HepG2 (cell line): ENCODE data around the gene GLI3. TPM values are rescaled to one million over a fixed set of nuclear protein-coding genes. Genes with fewer than 3 reads are reported as not detected.

Experiments
- ATAC-seq: fragments of 200-7000 bp; cut with Tn5 transposase; 3 replicates; pipeline ENCODE4 v1.9.1; 2020; ENCODE audit warnings: mild to moderate bottlenecking, moderate library complexity
- BruUV-seq: library from RNA; stranded (reverse); fragments of 400-500 nt; replicated peaks from 2 replicates; lab custom pipeline; 2021; lab: Mats Ljungman, UMichigan
- CTCF ChIA-PET: fragments of 300-600 bp; formaldehyde crosslinking; extraction: SDS; loops from one replicate; lab custom pipeline; 2021; ENCODE audit warnings: low total read pairs, inconsistent platforms, low intra/inter-chr PET ratio; lab: Yijun Ruan, JAX
- POLR2A ChIA-PET: fragments of 350-600 bp; sonication (Branson Sonifier 250); formaldehyde crosslinking; loops from one replicate; lab custom pipeline; 2020; ENCODE audit warnings: antibody characterized with exemption, inconsistent platforms; lab: Yijun Ruan, JAX
- DNase-seq: peaks from one replicate; pipeline ENCODE4 v3.0.0-alpha.2; 2015; ENCODE audit warnings: low spot score
- FAIRE-seq: peaks from 3 replicates; lab custom pipeline; 2011; peaks lifted over from hg19 to GRCh38; lab: Jason Lieb, UNC
- H2AFZ ChIP-seq: one replicate; pipeline ENCODE4 v1.6.1; 2011; ENCODE audit warnings: low read length, inconsistent platforms
- H3K27ac ChIP-seq: fragments of 300-600 bp; 3 replicates; pipeline ENCODE4 v1.8.0; 2011; ENCODE audit warnings: mixed run types, mild to moderate bottlenecking, mixed read lengths, low read length, inconsistent platforms; ENCODE audit not compliant: insufficient read depth; ENCODE audit errors: extremely low read length
- H3K27me3 ChIP-seq, 2 experiments: fragments of 200-600 bp in 1 of 2; 2 replicates in 1 of 2; 3 replicates in 1 of 2; pipeline versions ENCODE4 v1.6.0 to v1.8.0; 2011; ENCODE audit warnings: low read length in 2 of 2, mild to moderate bottlenecking in 2 of 2, moderate library complexity in 2 of 2, inconsistent platforms in 1 of 2; ENCODE audit not compliant: insufficient read depth in 2 of 2, control insufficient read depth in 1 of 2
- H3K36me3 ChIP-seq, 2 experiments: fragments of 200-600 bp in 1 of 2; replicated peaks in 1 of 2; 2 replicates in 1 of 2; 3 replicates in 1 of 2; pipeline versions ENCODE4 v1.5.1 to v1.8.0; 2011; ENCODE audit warnings: low read length in 2 of 2, inconsistent platforms in 1 of 2; ENCODE audit not compliant: insufficient read depth in 2 of 2, control insufficient read depth in 1 of 2
- H3K4me1 ChIP-seq: 2 replicates; pipeline ENCODE4 v1.5.1; 2012; ENCODE audit warnings: low read length, inconsistent platforms; ENCODE audit not compliant: insufficient read depth
- H3K4me2 ChIP-seq: 2 replicates; pipeline ENCODE4 v1.6.0; 2011; ENCODE audit warnings: low read depth, low read length, inconsistent platforms
- H3K4me3 ChIP-seq, 3 experiments: fragments of 200-600 bp in 1 of 3; sonication (generic), shearing (Covaris generic) in 1 of 3; replicated peaks in 1 of 3; 2 replicates each; pipeline ENCODE4 v1.5.1; 2011 to 2016; ENCODE audit warnings: low read length in 3 of 3, inconsistent platforms in 2 of 3, low read depth in 2 of 3, mild to moderate bottlenecking in 2 of 3, control low read depth in 1 of 3, mixed read lengths in 1 of 3; ENCODE audit not compliant: insufficient read depth in 1 of 3
- H3K79me2 ChIP-seq: one replicate; pipeline ENCODE4 v1.6.1; 2011; ENCODE audit warnings: low read length, inconsistent platforms; ENCODE audit not compliant: insufficient read depth
- H3K9ac ChIP-seq: 2 replicates; pipeline ENCODE4 v1.6.0; 2011; ENCODE audit warnings: mild to moderate bottlenecking, low read depth, low read length, inconsistent platforms; ENCODE audit not compliant: insufficient read depth
- H3K9me3 ChIP-seq: 2 replicates; pipeline ENCODE4 v1.5.1; 2012; ENCODE audit warnings: mild to moderate bottlenecking, low read length
- H4K20me1 ChIP-seq: 2 replicates; pipeline ENCODE4 v1.6.0; 2011; ENCODE audit warnings: inconsistent platforms, mild to moderate bottlenecking, low read length, moderate library complexity; ENCODE audit not compliant: insufficient read depth
- AKAP8 ChIP-seq: sonication (generic); formaldehyde crosslinking; IDR thresholded peaks from 2 replicates; pipeline ENCODE4 v1.5.1; 2020; ENCODE audit warnings: mild to moderate bottlenecking, missing genetic modification reagents
- BORCS8-MEF2B ChIP-seq: sonication (generic); formaldehyde crosslinking; IDR thresholded peaks from 2 replicates; pipeline ENCODE4 v1.8.0; 2022; ENCODE audit warnings: mild to moderate bottlenecking, missing genetic modification reagents
- CBFB ChIP-seq: sonication (generic); formaldehyde crosslinking; IDR thresholded peaks from 2 replicates; pipeline ENCODE4 v1.4.0; 2020; ENCODE audit warnings: missing genetic modification reagents
- CBX2 ChIP-seq, 2 experiments: fragments of 200-600 bp in 1 of 2; sonication (generic); formaldehyde crosslinking in 1 of 2; IDR thresholded peaks; 2 replicates each; pipeline versions ENCODE4 v1.7.0 to v1.8.1; 2018 to 2022; ENCODE audit warnings: low read depth in 2 of 2, low read length in 1 of 2, mild to moderate bottlenecking in 1 of 2, missing genetic modification reagents in 1 of 2
- KDM2A ChIP-seq: sonication (generic); formaldehyde crosslinking; IDR thresholded peaks from 2 replicates; pipeline ENCODE4 v1.4.0; 2020; ENCODE audit warnings: low read depth, missing genetic modification reagents, borderline replicate concordance
- PCBP2 ChIP-seq: fragments of 200-400 bp; formaldehyde crosslinking; optimal IDR thresholded peaks from 2 replicates; pipeline ENCODE3; 2018; ENCODE audit warnings: low read length, low read depth; ENCODE audit not compliant: poor library complexity, severe bottlenecking
- RAD51 ChIP-seq: fragments of 450-650 bp; IDR thresholded peaks from 2 replicates; pipeline ENCODE4 v1.6.1; 2016; ENCODE audit warnings: borderline replicate concordance
- SATB2 ChIP-seq: sonication (generic); formaldehyde crosslinking; IDR thresholded peaks from 2 replicates; pipeline ENCODE4 v1.5.0; 2020; ENCODE audit warnings: missing genetic modification reagents
- ZNF639 ChIP-seq: conservative IDR thresholded peaks from 2 replicates; pipeline ENCODE4 v1.6.1; 2018; ENCODE audit warnings: missing genetic modification reagents
- ZNF644 ChIP-seq: IDR thresholded peaks from 2 replicates; pipeline ENCODE4 v1.6.1; 2016; ENCODE audit warnings: low read depth
- ZNF773 ChIP-seq: sonication (generic); formaldehyde crosslinking; IDR thresholded peaks from 2 replicates; pipeline ENCODE4 v1.4.0; 2020; ENCODE audit warnings: missing genetic modification reagents, borderline replicate concordance
- in situ Hi-C: cut with HindIII; loops from 2 replicates; pipeline ENCODE4 v1.10.0; 2017; ENCODE audit warnings: low pct_unique_long_range_greater_than_20kb; ENCODE audit not compliant: extremely low pct_ligation_motif_present
- intact Hi-C: fragments of 100-400 bp; cut with micrococcal nuclease; formaldehyde crosslinking; loops from one replicate; pipeline ENCODE4 v1.10.0; 2022; ENCODE audit not compliant: unreplicated experiment
- polyA plus RNA-seq, 8 experiments: library from polyadenylated mRNA; depleted of rRNA in 3 of 8; stranded (reverse) in 7 of 8; unstranded in 1 of 8; fragments of >200 nt; fragmentation: Illumina TruSeq in 4 of 8; extraction: Trizol in 4 of 8; gene quantifications; 2 replicates each; pipeline versions ENCODE4 v1.2.1 to v1.2.3, GENCODE V29; 2011 to 2016; ENCODE audit warnings: low read depth in 4 of 8, missing spikeins in 1 of 8, mixed read lengths in 1 of 8; ENCODE audit not compliant: insufficient read depth in 1 of 8
- total RNA-seq, 5 experiments: library from RNA; depleted of rRNA; stranded (reverse); fragments of >200 nt; fragmentation: Illumina TruSeq; extraction: Trizol; gene quantifications; 2 replicates each; pipeline ENCODE4 v1.2.3, GENCODE V29; 2016; ENCODE audit warnings: low read depth in 1 of 5

The GLI3 gene
- total and polyA plus RNA-seq, 2 of the 13 experiments (the other 11 are each of a cell fraction or from before 2014, with no cell fraction given): not detected

GRCh38 chr7:42285383-42285824 is 48.4 kb upstream of the GLI3 start:
- Histone ChIP-seq H3K27me3 (no peaks in the 10 kb centered on the region; a peak in 1 of 5 replicates), H3K4me1 (no peaks in the 10 kb centered on the region), H3K27ac (no peak overlapping the region), H3K4me2 (no peak overlapping the region), H3K9me3 (no peaks in the 10 kb centered on the region), H3K9ac (no peak overlapping the region), H4K20me1 (no peaks in the 10 kb centered on the region), H3K4me3 (no peak overlapping the region), H2AFZ (no peak overlapping the region), H3K36me3 (no peaks in the 10 kb centered on the region), H3K79me2 (no peaks in the 10 kb centered on the region)
- no peak for DNase-seq
- intact Hi-C loops: no loop called here
- ATAC-seq: no peak
- no peak for TF ChIP-seq ZNF773 (CRISPR knock-in tag)
- no peak for TF ChIP-seq AKAP8 (CRISPR knock-in tag)
- no peak for TF ChIP-seq SATB2 (CRISPR knock-in tag)
- no peak for TF ChIP-seq BORCS8-MEF2B (CRISPR knock-in tag)
- TF ChIP-seq ZNF639 (CRISPR knock-in tag): no peak
- TF ChIP-seq CBX2 (IDR thresholded peaks at IDR 0.05; ENCODE audit: low read depth, low read length): no peak
- TF ChIP-seq CBX2 (CRISPR knock-in tag; IDR thresholded peaks at IDR 0.05; ENCODE audit: low read depth): no peak
- TF ChIP-seq CBFB (CRISPR knock-in tag): no peak
- TF ChIP-seq PCBP2: no peak
- TF ChIP-seq ZNF644: no peak
- no peak for TF ChIP-seq RAD51
- no peak for TF ChIP-seq KDM2A (CRISPR knock-in tag)
- in situ Hi-C loops: no loop called here
- POLR2A ChIA-PET: no interaction called here
- BruUV-seq: no TSS peak
- no peak for FAIRE-seq
- CTCF ChIA-PET: no interaction called here
